Measurements from ENCODE around the gene GALNT16. TPM values are rescaled to one million over a fixed set of nuclear protein-coding genes. Genes with fewer than 3 reads are reported as not detected.

The GALNT16 gene
- total RNA-seq, 1 donor from 2014 or later: 36.7 TPM

DNA sequence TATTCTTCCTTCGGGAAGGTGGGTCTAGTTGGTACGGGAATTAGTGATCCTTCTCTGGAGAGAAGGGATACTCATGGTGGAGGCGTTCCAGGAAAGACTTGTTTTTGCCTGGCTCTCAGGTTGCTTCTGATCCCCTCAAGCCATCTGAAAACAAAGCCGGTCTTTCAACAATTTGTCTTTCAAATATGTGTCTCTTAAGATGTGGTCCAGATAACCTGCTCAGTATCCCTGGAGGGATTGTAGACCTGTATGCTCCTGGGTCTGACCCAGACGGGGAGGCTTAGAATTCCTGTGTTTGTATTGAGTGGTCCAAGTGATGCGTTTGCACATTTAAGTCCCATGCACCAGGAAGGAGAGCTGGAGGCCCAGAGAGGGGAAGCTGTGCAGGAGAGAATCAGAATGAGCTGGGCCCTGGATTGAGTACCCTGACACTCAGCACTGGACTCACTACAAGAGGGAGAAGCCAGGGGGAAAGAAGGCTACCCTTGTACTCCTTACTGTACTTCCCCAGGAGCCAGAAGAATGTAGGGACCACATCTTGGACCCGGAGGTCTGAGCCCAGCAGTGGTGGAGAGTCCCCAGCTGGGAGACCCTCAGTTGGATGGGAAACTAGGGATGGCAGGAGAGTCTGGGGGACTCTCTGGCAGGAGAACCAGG lies 97.7 kb downstream of the GALNT16 start:
- DNase-seq (ENCODE audit: low spot score): no peak
- peaks cover 19% of the 10 kb centered on the region for H3K4me1 Mint-ChIP-seq (ENCODE audit: low read depth)

DNA sequence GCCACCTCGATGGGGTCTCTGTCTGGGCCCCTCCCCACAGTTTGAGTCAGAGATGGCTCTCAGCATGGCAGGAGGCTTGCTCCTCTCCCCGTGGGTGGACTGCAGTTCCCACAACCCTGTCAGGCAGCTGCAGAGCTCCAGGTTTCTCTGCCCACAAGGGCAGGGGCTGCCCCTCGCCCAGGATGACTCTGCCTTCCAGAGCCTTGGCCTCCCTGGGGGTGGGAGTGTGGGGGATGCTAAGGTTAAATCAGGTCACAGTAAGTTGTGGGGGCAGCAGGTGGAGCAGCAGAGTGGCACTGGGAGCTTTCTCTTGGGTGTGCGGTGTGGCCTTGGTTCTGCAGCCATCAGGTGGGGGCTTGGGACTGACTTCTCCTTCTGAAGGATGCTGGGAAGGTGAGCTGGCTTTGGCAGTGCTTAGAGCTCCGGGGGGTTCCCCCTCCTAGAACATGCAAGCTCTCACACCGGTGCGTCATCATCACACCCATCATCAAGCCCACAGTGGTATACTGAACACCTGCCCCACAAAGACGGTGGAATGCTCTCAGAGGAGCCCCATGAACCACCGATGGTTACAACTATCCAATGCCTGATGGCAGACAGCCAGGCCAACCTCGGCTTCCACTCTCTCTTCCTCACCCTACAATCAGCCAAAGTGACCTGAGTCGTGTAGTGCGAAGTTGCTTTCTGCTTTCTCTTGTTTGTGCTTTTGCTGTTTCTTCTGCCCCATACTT lies 98.4 kb downstream of the GALNT16 start:
- Mint-ChIP-seq H3K4me3 (ENCODE audit: unreplicated experiment) (no peak overlapping the region), H3K36me3 (ENCODE audit: low read depth) (peaks cover 1% of the 10 kb centered on the region), H3K4me1 (ENCODE audit: low read depth) (peaks cover 19% of the 10 kb centered on the region), H3K9me3 (ENCODE audit: low read depth) (no peaks in the 10 kb centered on the region), H3K27me3 (ENCODE audit: low read depth) (peaks cover 3% of the 10 kb centered on the region), H3K27ac (ENCODE audit: unreplicated experiment) (no peak overlapping the region)
- no peak for DNase-seq (ENCODE audit: low spot score)
- TF ChIP-seq, protein P1, sequence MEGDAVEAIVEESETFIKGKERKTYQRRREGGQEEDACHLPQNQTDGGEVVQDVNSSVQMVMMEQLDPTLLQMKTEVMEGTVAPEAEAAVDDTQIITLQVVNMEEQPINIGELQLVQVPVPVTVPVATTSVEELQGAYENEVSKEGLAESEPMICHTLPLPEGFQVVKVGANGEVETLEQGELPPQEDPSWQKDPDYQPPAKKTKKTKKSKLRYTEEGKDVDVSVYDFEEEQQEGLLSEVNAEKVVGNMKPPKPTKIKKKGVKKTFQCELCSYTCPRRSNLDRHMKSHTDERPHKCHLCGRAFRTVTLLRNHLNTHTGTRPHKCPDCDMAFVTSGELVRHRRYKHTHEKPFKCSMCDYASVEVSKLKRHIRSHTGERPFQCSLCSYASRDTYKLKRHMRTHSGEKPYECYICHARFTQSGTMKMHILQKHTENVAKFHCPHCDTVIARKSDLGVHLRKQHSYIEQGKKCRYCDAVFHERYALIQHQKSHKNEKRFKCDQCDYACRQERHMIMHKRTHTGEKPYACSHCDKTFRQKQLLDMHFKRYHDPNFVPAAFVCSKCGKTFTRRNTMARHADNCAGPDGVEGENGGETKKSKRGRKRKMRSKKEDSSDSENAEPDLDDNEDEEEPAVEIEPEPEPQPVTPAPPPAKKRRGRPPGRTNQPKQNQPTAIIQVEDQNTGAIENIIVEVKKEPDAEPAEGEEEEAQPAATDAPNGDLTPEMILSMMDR (IDR thresholded peaks at IDR 0.05): no peak

More for the DNA sequence above, 97.7 kb downstream of the GALNT16 start:
- Mint-ChIP-seq H3K27ac (ENCODE audit: unreplicated experiment) (no peak overlapping the region), H3K27me3 (ENCODE audit: low read depth) (peaks cover 3% of the 10 kb centered on the region), H3K36me3 (ENCODE audit: low read depth) (peaks cover 2% of the 10 kb centered on the region), H3K9me3 (ENCODE audit: low read depth) (no peaks in the 10 kb centered on the region), H3K4me3 (ENCODE audit: unreplicated experiment) (no peak overlapping the region)
- TF ChIP-seq, protein P1 (IDR thresholded peaks at IDR 0.05): no peak

DNA sequence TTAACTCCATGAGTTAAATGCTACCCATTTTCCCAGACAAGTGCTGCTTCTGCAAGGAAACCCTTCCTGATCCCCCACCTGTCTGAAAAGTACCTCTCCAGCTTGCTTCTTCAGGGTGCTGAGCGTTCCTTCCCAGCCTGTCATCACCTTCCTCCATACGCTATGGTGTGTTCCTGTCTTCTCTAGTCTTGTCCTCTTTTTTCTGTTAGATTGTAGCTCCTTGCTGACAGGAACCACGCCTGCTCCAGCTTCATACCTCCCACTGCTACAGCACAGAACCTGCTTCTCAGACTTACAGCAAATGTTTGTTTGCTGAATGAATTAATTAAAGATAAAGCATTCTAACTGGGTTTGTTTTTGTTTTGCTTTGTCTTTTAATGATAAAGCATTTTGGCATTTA lies 99.0 kb downstream of the GALNT16 start:
- Mint-ChIP-seq H3K4me1 (ENCODE audit: low read depth) (peaks cover 19% of the 10 kb centered on the region), H3K4me3 (ENCODE audit: unreplicated experiment) (no peak overlapping the region), H3K27me3 (ENCODE audit: low read depth) (peaks cover 3% of the 10 kb centered on the region), H3K9me3 (ENCODE audit: low read depth) (no peaks in the 10 kb centered on the region), H3K27ac (ENCODE audit: unreplicated experiment) (no peak overlapping the region), H3K36me3 (ENCODE audit: low read depth) (peaks cover 1% of the 10 kb centered on the region)
- TF ChIP-seq, protein P1 (IDR thresholded peaks at IDR 0.05): no peak
- no peak for DNase-seq (ENCODE audit: low spot score)

- no peaks in the 10 kb centered on the region for H3K9me3 Mint-ChIP-seq (ENCODE audit: low read depth)
- H3K4me3 Mint-ChIP-seq (ENCODE audit: unreplicated experiment): no peak overlapping the region
- TF ChIP-seq, protein P1 (IDR thresholded peaks at IDR 0.05): no peak
- peaks cover 3% of the 10 kb centered on the region for H3K27me3 Mint-ChIP-seq (ENCODE audit: low read depth)
- no peaks in the 10 kb centered on the region for H3K36me3 Mint-ChIP-seq (ENCODE audit: low read depth)
- no peak for DNase-seq (ENCODE audit: low spot score)
- no peak overlapping the region for H3K27ac Mint-ChIP-seq (ENCODE audit: unreplicated experiment)
- H3K4me1 Mint-ChIP-seq (ENCODE audit: low read depth): peaks cover 7% of the 10 kb centered on the region
These were observed 100.6 kb downstream of the GALNT16 start for GRCh38 chr14:69360438-69361108.

DNA sequence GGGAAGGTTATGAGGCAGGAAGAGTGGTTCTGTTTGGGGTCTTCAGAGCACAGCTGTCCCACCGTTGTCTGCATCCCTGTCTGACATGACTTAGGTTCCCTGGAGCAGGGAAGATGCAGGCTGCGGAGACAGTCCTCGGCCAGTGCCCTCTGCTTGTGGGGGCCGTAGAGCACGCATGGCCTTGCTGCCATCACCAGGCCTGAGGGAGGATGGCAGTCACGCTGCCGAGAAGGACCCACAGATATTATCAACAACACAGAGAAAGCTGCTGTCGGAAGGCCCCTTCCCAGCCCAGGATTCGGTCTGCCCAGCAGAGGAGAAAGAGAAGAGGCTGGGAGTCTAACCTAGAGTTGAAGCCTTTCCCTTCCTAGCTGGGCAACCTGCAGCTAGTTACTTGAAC lies 103.1 kb downstream of the GALNT16 start:
- peaks cover 3% of the 10 kb centered on the region for H3K27me3 Mint-ChIP-seq (ENCODE audit: low read depth)
- no peaks in the 10 kb centered on the region for H3K36me3 Mint-ChIP-seq (ENCODE audit: low read depth)
- TF ChIP-seq, protein P1 (IDR thresholded peaks at IDR 0.05): peak; percentile 76
- no peak overlapping the region for H3K27ac Mint-ChIP-seq (ENCODE audit: unreplicated experiment)
- H3K4me3 Mint-ChIP-seq (ENCODE audit: unreplicated experiment): no peak overlapping the region
- H3K4me1 Mint-ChIP-seq (ENCODE audit: low read depth): no peaks in the 10 kb centered on the region
- H3K9me3 Mint-ChIP-seq (ENCODE audit: low read depth): no peaks in the 10 kb centered on the region
- DNase-seq (ENCODE audit: low spot score): no peak

All from chondrocyte (in vitro differentiated cells).